ENCODE measurements around the gene IRX6. TPM values are rescaled to one million over a fixed set of nuclear protein-coding genes. Genes with fewer than 3 reads are reported as not detected.

Gene IRX6
- polyA plus RNA-seq, 1 donor (not counting 4 experiments of a cell fraction or from before 2014, with no cell fraction given) = not detected

- no peak overlapping the region for H3K9ac ChIP-seq (ENCODE audit: control insufficient read depth, extremely low read depth, insufficient read depth, low read length)
- TF ChIP-seq EZH2 (IDR thresholded peaks at IDR 0.05; ENCODE audit: low read length) = no peak
- no peak for TF ChIP-seq CTCF (optimal IDR thresholded peaks at IDR 0.05 in 1 of 3, IDR thresholded peaks at IDR 0.05 in 1 of 3, conservative IDR thresholded peaks at IDR 0.05 in 1 of 3; ENCODE audit: extremely low read depth in 1 of 3, insufficient read depth in 2 of 3, low read length in 3 of 3)
- H3K9me1 ChIP-seq (ENCODE audit: control insufficient read depth, extremely low read depth, insufficient read depth, low read length) = no peaks in the 10 kb centered on the region
- H3K4me2 ChIP-seq (ENCODE audit: control insufficient read depth, extremely low read depth, insufficient read depth, low read depth, low read length) = no peak overlapping the region
- H3K4me1 ChIP-seq (ENCODE audit: control insufficient read depth, extremely low read depth, insufficient read depth, low read length) = no peaks in the 10 kb centered on the region
- peaks cover 5% of the 10 kb centered on the region for H3K27me3 ChIP-seq (ENCODE audit: control insufficient read depth, extremely low read depth, insufficient read depth, low read length)
- H4K20me1 ChIP-seq (ENCODE audit: control insufficient read depth, extremely low read depth, insufficient read depth, low read length) = no peaks in the 10 kb centered on the region
- no peaks in the 10 kb centered on the region for H3K79me2 ChIP-seq (ENCODE audit: control insufficient read depth, insufficient read depth, low read length)
- H3K9me3 ChIP-seq (ENCODE audit: control insufficient read depth, low read depth, low read length) = no peaks in the 10 kb centered on the region
- FAIRE-seq (no peak), DNase-seq (ENCODE audit: low read depth, low spot score) (no peak)
- H3K4me3 ChIP-seq (ENCODE audit: control insufficient read depth in 2 of 3, extremely low read depth in 1 of 3, insufficient read depth in 2 of 3, low read depth in 1 of 3, low read length in 3 of 3) = no peak overlapping the region
- no peaks in the 10 kb centered on the region for H3K36me3 ChIP-seq (ENCODE audit: control insufficient read depth in 2 of 2, extremely low read depth in 1 of 2, insufficient read depth in 2 of 2, low read length in 2 of 2)
- no peak overlapping the region for H3K27ac ChIP-seq (ENCODE audit: control insufficient read depth, insufficient read depth, low read length)
- no peak overlapping the region for H2AFZ ChIP-seq (ENCODE audit: control insufficient read depth, low read length)
- dilution Hi-C loops (cut with MboI; ENCODE audit: extremely low pct_ligation_motif_present, low sequenced_read_pairs) = no loop called here
These were observed 39.9 kb upstream of the IRX6 start for GRCh38 chr16:55283812-55284717.

GRCh38 chr16:55284718-55285099 is 39.3 kb upstream of the IRX6 start:
- no peak overlapping the region for H3K4me2 ChIP-seq (ENCODE audit: control insufficient read depth, extremely low read depth, insufficient read depth, low read depth, low read length)
- TF ChIP-seq EZH2 (IDR thresholded peaks at IDR 0.05; ENCODE audit: low read length) (no peak), CTCF (optimal IDR thresholded peaks at IDR 0.05 in 1 of 3, IDR thresholded peaks at IDR 0.05 in 1 of 3, conservative IDR thresholded peaks at IDR 0.05 in 1 of 3; ENCODE audit: extremely low read depth in 1 of 3, insufficient read depth in 2 of 3, low read length in 3 of 3) (no peak)
- dilution Hi-C loops (cut with MboI; ENCODE audit: extremely low pct_ligation_motif_present, low sequenced_read_pairs) = no loop called here
- no peaks in the 10 kb centered on the region for H4K20me1 ChIP-seq (ENCODE audit: control insufficient read depth, extremely low read depth, insufficient read depth, low read length)
- no peak overlapping the region for H3K27ac ChIP-seq (ENCODE audit: control insufficient read depth, insufficient read depth, low read length)
- H3K9ac ChIP-seq (ENCODE audit: control insufficient read depth, extremely low read depth, insufficient read depth, low read length) = no peak overlapping the region
- peaks cover 5% of the 10 kb centered on the region for H3K27me3 ChIP-seq (ENCODE audit: control insufficient read depth, extremely low read depth, insufficient read depth, low read length)
- FAIRE-seq (no peak), DNase-seq (ENCODE audit: low read depth, low spot score) (no peak)
- H2AFZ ChIP-seq (ENCODE audit: control insufficient read depth, low read length) = no peak overlapping the region
- no peaks in the 10 kb centered on the region for H3K9me3 ChIP-seq (ENCODE audit: control insufficient read depth, low read depth, low read length)
- H3K79me2 ChIP-seq (ENCODE audit: control insufficient read depth, insufficient read depth, low read length) = no peaks in the 10 kb centered on the region
- H3K9me1 ChIP-seq (ENCODE audit: control insufficient read depth, extremely low read depth, insufficient read depth, low read length) = no peaks in the 10 kb centered on the region
- no peak overlapping the region for H3K4me3 ChIP-seq (ENCODE audit: control insufficient read depth in 2 of 3, extremely low read depth in 1 of 3, insufficient read depth in 2 of 3, low read depth in 1 of 3, low read length in 3 of 3)
- no peaks in the 10 kb centered on the region for H3K36me3 ChIP-seq (ENCODE audit: control insufficient read depth in 2 of 2, extremely low read depth in 1 of 2, insufficient read depth in 2 of 2, low read length in 2 of 2)
- H3K4me1 ChIP-seq (ENCODE audit: control insufficient read depth, extremely low read depth, insufficient read depth, low read length) = no peaks in the 10 kb centered on the region

Measured in keratinocyte (primary cell).